HT1080 (cell line): ENCODE data around the gene ZNF451. TPM values are rescaled to one million over a fixed set of nuclear protein-coding genes. Genes with fewer than 3 reads are reported as not detected.

ENCODE experiments used
- DNase-seq: peaks from one replicate; pipeline ENCODE4 v3.0.0-alpha.2; 2015; ENCODE audit warnings: low read depth
- total RNA-seq: library from RNA; depleted of rRNA; stranded (reverse); fragments of >200 nt; shearing (Covaris generic); gene quantifications from 2 replicates; pipeline ENCODE4 v1.2.3, GENCODE V29; 2014

Gene ZNF451
- total RNA-seq, 1 experiment from 2014 or later = 28.1 TPM

DNA sequence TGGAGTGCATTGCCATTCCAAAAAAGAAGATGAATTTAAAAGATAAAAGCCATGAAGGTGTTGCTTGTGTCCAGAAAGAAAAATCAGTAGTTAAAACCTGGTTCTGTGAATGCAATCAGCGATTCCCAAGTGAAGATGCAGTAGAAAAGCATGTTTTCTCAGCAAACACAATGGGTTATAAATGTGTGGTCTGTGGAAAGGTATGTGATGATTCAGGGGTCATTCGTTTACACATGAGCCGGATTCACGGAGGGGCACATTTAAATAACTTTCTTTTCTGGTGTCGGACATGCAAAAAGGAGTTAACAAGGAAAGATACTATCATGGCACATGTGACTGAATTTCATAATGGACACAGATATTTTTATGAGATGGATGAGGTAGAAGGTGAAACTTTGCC, 57.4 kb downstream of the ZNF451 start:
- DNase-seq = no peak

DNA sequence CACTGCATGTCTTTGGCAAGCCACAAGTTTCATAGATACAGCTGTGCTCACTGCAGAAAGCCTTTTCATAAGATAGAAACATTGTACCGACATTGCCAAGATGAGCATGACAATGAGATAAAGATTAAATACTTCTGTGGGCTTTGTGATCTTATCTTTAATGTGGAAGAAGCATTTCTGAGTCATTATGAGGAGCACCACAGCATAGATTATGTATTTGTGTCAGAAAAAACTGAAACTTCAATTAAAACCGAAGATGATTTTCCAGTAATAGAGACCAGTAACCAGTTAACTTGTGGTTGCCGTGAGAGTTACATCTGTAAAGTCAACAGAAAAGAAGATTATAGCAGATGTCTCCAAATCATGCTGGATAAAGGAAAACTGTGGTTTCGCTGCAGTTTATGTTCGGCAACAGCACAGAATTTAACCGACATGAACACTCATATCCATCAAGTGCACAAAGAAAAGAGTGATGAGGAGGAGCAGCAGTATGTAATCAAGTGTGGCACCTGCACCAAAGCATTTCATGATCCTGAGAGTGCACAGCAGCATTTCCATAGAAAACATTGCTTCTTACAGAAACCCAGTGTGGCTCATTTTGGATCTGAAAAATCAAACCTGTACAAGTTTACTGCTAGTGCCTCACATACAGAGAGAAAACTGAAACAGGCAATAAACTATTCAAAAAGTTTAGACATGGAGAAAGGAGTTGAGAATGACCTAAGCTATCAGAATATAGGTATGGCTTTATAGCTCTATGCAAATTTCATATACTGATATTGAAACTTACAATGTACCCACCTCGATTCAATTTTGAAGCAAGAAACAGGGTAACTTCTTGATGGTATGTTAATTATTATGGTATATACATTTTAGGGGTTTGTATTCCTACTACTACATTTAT, 58.2 kb downstream of the ZNF451 start:
- no peak for DNase-seq

DNA sequence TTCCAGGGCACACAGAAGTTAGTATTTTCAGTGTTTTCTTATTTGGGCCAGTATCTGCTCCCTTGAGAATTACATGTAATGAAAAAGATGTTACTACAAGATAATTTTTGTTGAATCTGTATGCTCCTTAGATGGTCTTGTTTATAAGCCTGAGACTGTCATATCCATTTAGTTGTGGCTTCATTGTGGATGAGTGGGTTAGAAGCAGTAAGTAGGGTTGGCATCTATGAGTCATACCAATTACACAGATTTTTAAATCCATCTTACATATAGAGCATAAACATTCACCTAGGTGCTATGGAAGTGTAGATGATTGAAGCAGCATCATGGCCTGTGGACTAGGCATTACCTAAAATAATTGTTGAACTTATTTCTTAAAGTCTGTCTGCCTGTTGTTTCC, 68.7 kb downstream of the ZNF451 start:
- peak; percentile 50 for DNase-seq

DNA sequence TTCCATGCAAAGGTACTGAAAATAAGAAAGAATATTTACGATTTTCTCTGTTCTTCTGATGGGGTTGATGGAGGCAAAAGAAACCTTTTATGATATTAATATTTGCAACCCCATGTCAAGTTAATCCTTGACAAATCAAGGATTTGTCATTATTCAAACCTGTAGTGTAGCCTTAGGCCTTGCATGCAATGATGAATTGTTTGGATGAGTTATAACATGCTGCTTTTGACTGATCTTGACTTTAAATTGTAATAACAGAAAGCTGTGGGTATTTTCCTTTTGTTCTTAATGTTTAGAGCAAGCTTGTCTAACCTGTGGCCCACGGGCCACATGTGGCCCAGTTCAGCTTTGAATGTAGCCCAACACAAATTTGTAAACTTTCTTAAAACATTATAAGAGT, 69.1 kb downstream of the ZNF451 start:
- DNase-seq = no peak

DNA sequence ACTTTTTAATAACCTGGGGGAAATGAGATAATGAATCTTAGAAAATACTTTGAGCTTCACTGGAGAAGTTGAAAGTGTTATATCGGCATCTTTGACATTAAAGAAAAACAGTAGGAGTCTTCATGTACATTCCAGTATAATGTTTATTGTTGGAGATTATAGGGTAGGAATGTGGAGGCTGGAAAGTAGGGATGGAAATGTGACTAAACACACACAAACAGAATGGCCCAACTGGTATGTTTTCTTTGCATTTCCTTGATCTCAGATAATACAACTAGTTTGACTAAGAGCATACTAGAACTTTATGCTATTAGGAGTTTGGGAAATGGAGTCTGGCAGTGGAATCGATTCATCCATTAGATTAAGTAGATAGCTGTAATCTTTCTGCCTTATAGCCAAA, 72.0 kb downstream of the ZNF451 start:
- DNase-seq = no peak

DNA sequence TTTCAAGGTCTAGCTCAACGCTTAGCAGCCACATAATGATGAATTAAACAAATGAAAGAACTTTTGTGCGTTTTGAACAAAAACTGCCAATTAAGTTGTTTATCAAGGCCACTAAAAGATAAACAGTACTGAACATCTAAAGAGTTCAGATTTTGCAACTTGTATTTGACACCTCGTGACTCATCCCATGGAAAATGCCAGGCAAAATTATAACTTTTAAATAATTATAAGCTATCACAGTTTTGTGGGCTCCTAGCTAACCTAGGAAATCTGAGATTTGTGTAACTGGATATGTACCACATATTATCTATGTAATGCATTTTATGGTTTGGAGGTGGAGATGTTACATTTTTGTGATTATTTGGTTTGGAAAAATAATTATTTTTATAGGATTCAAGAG, 72.5 kb downstream of the ZNF451 start:
- no peak for DNase-seq

DNA sequence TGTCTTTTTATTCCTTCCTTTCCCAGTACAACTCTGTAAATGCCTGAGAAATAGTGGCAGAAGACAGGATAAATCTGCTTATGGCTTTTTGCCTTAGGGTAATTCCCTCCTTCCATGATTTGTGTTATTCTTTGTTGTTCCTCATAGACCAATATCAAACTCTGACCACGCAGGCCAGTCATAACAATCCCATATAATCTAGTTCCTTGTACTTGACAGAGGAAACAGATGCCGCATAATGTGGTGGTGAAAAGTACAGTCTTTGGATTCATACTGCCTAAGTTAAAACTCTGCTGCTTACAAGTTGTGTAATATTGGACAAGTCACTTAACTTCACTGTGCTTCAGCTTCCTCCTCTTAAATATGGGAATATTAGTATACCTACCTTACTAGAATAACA, 74.0 kb downstream of the ZNF451 start:
- no peak for DNase-seq

DNA sequence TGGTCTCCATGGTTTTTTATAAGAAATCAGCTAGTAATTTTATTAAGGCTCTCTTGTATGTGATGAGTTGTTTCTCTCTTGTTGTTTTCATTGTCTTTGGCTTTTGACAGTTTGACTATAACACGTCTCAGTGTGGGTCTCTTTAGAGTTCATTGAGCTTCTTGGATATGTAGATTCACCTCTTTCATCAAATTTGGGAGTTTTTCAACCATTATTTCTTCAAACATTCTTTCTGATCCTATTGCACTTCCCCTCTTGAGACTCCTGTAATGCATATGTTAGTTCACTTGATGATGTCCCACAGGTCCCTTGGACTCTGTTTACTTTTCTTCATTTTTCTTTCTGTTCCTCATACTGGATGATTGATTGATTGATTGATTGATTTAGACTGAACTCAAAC, 75.1 kb downstream of the ZNF451 start:
- no peak for DNase-seq

DNA sequence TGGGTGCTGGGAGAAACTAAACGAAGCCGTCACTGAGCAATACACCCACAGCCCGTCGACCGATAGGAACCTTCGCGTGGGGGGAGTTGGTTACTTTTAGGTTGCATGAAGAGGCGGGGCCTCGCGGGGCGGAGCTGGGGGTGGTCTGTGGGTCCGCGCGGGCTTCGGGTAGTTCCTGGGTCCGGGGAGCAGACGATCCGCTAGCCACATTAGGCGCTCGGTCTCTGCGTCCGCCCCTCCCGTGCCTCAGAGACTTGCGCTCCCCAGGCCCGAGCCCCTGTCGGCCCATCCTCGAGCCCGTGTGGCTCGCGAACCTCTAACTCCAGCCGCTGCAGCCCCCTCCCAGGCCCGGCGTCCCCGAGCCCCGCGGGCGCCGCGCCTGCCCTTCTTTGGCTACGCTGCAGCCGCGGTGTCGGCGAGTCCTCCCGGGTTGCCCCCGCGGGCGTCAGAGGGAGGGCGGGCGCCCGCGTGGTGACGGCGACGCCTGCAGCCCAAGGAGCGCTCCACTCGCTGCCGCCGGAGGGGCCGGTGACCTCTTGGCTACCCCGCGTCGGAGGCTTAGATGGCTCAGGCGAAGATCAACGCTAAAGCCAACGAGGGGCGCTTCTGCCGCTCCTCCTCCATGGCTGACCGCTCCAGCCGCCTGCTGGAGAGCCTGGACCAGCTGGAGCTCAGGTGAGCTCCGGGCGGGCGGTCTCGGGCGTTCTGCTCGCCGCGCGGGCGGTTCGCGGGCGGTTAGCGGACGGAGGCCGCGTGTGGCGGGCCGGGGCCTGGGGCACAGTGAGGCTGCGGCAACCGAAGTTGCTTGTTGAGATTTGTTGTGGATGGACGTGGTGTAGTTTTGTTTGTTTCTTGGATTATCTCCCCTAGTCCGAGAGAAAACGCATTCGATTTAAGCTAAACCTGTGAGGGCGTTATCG, 82.4 kb downstream of the ZNF451 start, which contains the start of gene BAG2:
Gene BAG2, plus strand, starts transcription at position 191 of the 920 bp plus-strand sequence. Its CDS starts 372 bp downstream, at position 563.
- peak; percentile 86 for DNase-seq

DNA sequence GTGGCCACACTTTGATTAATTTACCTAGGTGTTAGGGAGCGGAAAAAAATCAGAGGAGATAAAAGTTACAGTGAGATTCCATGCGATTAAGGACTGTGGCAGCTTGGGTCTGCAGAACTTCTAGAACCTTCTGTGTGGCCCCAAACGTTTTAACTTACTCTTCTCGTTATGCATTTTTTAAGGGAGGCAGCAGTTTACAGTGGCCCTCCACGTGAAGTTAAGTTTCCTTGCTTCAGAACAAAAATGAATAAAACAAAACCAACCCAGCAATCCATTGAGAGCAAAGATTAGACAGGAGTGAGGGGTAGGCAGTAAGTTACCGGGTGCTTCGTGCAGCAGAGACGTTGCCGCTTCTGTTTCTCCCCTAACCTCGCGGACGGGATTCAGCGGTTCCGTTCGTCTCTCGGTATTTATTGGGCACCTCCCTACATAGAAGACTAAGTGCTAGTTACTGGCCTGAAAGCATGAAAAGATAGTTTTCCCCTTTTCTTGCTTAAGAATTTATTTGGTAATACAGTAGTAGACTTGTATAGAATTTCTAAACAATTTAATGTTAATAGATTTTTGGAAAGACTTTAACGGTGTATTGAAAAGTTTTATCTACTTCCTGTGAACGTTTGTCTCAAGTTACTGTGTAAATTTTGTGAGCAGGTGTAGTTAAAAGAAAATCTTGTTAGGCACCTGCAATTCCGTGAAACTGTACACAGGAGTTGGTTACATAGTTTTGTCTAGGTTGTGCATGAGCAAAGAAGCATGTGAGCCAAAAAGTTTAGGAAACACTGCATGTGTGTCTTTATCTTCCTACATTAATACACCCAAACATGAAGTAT, 83.3 kb downstream of the ZNF451 start:
- DNase-seq = peak; percentile 39

DNA sequence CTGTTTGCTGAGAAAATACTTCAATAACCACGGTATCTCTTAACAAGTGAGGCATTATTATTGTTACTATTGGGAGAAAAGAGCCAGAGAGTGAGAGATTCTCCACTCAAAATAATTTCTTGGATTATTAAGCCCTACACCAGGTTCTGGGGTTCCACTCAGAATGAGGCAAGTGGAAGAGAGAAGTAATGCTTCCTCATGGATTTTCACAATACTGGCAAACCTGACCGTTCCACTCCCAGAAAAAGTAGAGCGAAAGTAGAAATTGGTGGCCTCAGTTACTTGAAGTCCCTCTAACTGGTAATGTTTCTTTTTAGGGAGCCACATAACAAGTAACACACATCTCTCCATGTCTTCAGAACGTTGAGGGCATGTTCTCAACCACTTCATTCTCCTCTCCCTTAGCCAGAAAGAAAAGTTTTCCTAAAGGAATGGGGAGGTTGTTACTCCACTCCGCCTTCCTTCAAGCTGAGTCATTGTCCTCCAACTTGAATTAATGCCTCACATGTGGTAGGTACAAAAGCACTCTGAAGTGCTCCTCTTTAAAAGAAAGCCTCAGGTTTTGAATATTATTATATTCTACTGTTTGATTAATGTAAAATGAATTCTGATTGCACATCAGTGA, 84.0 kb downstream of the ZNF451 start:
- peak; percentile 78 for DNase-seq

DNA sequence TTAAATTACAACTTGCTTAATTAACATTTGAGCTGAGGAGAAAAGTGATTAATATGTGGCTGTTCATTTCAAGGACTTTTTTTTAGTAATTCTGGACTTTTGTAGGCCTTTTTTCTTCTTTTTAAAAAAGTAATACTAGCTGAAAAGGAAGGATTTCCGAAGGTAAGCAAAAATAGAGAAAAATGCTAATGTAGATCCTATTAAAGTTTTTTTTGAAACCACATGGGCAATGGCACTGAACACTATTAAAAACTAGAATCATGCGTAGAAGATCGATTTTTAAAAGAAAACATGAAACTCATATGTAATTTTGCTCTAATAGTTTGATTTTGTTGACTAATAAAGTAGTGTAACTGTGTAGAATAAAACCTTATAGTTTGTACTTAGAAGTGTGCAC, 84.5 kb downstream of the ZNF451 start:
- DNase-seq = no peak

DNA sequence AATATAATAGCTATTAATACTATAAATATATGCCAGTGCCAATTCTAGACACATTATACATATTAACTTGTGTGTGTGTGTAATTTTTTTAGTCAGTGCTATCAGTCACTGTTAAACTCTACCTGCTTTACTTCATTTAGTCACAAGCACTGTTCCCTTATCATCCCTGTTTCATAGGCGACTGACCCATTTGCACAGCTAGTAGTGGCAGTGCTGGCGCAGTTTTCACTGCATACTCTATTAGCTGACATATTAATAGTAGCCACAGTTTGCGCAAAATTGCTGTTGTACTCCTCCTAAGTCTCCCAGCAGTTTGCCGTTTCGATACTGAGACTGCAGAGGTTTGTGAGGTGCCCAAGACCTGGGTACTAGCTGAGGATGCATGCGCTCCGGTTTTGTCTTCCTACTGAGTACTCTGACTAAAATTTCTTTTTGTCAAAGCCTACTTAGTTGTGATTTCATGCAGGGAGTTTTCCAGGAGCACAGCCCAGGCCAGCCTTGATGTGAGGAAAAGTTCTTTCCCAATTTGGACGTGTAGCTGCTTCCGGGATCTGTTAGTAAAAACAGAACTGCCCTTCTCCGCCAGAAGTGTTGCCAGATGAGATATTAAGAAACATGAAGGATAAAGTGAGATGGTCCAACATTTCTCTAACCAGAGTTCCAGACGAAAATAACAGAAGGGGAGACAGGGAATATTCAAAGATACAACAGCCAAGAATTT, 87.7 kb downstream of the ZNF451 start:
- DNase-seq = no peak

DNA sequence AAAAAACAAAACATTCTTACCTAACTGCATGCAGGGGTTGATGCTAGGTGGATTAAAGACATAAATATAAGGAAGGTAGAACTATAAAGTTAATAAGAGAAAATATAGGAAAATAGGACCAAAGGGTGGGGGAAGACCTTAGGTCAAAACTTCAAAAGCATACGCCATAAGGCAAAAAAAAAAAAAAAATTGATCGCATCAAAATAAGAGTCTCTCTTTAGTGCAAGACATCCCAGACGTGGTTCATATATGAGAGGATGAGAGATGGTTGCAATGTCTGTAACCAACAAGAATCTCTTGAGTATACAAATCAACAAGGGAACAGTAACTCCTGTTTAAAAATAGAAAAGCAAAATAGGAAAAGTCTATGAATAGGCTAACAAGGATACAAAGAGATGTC, 90.6 kb downstream of the ZNF451 start:
- no peak for DNase-seq

DNA sequence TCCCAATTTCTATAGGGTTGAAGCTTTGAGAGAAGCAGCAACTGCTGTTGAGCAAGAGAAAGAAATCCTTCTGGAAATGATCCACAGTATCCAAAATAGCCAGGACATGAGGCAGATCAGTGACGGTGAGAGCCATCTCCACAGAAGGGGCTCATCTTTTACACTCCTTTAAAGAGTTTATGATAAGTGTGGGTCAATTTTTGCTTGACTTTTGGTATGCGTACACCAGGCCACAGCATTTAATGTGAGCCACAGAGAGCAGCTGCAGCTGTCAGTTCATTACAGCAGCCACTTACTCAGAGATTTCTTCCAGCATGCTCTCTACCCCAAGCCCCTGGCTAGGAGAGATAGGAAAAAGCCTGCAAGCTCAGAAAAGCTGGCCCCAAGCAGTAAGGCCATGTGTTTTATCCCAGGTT, 92.0 kb downstream of the ZNF451 start:
- DNase-seq = no peak

DNA sequence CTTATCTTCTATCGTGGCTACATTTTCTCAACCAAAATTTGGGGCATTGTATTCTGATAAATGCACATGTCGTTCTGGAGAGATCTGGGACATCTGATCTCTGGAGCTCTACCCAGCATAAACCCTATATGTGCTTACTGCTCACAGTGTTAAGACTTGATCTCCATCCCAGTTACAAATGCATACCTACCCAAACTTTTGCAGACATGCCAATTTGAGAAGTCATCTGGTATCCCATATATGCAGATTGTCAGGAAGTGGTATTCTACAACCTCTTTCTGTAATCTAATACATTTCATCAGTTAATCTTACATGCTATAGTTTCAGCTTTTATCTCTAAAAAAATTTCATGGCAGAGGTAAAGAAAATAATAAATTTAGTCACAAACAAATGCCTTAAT, 93.3 kb downstream of the ZNF451 start:
- DNase-seq = no peak

DNA sequence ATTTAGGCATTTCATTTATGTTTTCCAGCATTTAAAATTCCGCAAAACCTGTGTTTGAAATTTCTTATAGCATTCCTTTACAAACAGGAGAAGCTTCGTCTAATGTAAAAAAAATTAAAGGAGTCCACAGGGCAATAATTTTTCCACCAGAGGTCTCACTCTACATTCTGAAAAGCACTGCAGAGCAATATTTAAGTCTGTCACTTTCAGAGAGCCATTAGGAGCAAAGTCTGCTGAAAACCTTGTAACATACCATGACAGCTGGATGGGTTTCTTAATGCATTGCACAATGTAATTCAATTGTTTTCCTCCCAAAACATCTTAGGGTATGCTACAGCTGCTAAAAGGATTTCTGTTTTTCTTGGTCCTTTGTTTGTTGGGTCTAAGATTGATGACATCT, 100.2 kb downstream of the ZNF451 start:
- DNase-seq = peak; percentile 43

DNA sequence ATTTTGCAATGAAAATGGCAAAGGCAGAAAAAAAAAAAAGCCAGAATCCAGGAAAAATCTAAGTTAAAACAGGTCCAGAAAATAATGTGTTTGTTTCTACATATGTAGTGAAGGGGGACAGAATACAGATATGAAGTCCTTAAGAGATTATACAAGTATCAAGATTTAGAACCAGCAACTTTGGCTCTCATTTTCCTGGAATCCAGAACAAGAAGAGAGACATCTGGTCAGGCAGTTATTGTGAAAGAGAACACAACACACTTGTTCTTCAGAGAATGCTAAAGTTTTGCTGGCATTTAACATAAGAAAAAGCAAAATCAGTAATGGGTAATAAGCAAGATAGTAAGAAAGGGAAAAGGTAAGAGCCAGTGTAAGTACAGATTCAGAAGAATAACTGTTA, 103.2 kb downstream of the ZNF451 start:
- DNase-seq = no peak

DNA sequence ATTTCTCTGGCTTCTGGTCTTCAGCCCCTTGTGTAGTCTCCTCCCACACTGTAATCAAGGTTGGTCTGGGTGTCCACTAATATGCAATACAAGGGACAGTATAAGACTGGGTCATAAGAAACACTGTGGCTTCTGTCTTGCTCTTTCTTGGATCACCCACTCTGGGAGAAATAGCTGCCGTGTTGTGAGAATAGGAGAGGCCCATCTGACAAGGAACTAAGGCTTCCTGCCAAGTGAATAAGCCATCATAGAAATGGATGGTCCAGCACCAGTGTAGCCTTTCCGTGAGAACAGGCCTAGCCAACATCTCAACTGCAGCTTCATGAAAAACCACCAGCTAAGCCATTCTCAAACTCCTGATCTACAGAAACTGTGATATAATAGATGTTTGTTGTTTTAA, 105.5 kb downstream of the ZNF451 start:
- no peak for DNase-seq
